NCI-H128 (cell line): Measurements from ENCODE around the gene CDKL5.
A peak's percentile ranks its signal among the peaks of the same experiment; 100 is the strongest.
"Not testable (repeated sequence)": the region's sequence is repeated elsewhere in the genome, so short reads cannot be mapped to it uniquely, and the experiment has no call there.

Experiments
- DNase-seq: peaks from one replicate; lab custom pipeline; 2025; ENCODE audit not compliant: unreplicated experiment; lab: John Stamatoyannopoulos, UW

The CDKL5 gene

DNA sequence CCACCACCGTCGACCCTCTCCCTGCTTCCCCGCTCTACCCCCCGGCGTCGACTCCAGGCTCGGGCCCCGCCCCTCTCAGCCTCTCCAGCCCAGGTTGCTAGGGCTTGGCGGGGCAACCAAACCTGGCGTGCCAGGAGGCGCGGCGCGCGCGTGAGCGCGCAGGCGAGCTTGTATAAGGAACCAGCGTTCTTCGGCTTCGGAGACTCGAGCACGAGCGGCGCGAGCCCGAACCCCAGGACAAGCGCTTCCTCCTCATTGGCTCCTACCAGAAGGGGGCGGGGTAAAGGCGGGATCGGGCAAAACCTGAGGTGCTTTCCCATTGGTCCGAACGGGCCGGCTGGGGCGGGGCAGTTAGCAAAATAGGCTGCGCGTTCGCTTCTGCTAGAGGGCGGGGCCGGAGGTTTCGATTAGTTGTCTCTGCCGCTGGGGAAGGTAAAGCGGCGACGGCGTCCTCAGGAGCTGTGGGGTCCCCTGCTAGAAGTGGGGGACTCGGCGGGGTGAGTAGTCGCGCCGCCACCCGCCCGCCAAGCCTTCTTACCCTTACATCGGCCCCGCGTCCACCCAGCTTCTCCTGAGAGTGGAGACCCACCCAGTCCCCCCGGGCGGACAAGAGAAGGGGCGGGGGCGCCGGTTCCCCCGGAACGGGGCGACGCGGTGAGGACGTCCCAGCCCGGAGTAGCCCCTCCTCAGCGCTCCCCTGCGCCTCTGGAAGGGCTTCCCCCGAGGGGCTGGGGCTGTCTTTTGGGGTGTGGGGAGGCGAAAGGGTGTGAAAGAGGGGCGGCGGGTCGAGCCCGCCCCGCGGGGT lies at the start of gene CDKL5:
Gene CDKL5 (plus strand): TSS at position 410 of the 805 bp plus-strand sequence. CDS start 81,489 bp downstream, outside the sequence.
- DNase-seq = peak; percentile 91

- DNase-seq = no peak
These were observed 47.6 kb upstream of the CDKL5 start for GRCh38 chrX:18377796-18378195.

GRCh38 chrX:18389966-18390365 lies 35.4 kb upstream of the CDKL5 start:
- no peak for DNase-seq

GRCh38 chrX:18390941-18391538 lies 34.4 kb upstream of the CDKL5 start:
- peak; percentile 5 for DNase-seq

DNA sequence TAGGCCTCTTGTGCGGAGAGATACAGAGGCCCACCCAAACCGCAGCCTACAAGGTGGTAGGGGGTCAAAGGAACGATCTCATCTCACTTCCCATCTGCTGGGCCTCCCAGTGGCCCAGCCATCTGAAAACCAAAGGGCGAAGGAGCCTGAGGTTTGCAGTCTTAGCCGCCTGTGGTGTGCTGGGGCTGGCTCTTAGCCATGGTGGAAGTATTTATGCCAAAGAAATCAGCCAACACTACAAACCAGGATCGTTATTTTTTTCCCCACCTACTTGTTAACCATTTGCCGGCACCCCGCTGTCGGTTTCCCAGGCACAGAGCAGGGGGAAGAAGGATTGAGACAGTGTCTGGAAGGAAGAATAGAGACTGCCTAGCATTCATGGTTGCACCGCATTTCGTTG lies 30.9 kb upstream of the CDKL5 start:
- no peak for DNase-seq

- no peak for DNase-seq
These were observed 23.6 kb upstream of the CDKL5 start for GRCh38 chrX:18401848-18402213.

GRCh38 chrX:18406531-18407266 lies 18.7 kb upstream of the CDKL5 start:
- no peak for DNase-seq

DNA sequence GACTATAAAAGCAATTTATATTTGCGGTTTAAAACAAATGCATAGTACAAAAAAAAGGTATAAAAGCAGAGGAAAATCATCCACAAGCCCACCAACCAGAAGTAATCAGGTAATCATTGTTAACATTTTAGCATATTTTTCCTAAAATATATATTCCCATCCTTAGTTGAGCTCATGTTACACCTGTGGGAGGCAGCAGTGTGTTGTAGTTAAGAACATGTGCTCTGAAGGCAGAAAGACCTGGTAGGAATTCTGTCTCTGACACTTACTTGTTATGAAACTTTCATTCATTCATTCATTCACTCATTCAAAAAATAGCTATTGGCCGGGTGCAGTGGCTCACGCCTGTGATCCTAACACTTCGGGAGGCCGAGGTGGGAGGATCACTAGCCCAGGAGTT lies 15.4 kb upstream of the CDKL5 start:
- DNase-seq = no peak

GRCh38 chrX:18415386-18415785 lies 10.0 kb upstream of the CDKL5 start:
- no peak for DNase-seq

GRCh38 chrX:18422325-18422724 lies 3.1 kb upstream of the CDKL5 start:
- DNase-seq = no peak

- no peak for DNase-seq
These were observed 2.5 kb upstream of the CDKL5 start for GRCh38 chrX:18422886-18423285.

DNA sequence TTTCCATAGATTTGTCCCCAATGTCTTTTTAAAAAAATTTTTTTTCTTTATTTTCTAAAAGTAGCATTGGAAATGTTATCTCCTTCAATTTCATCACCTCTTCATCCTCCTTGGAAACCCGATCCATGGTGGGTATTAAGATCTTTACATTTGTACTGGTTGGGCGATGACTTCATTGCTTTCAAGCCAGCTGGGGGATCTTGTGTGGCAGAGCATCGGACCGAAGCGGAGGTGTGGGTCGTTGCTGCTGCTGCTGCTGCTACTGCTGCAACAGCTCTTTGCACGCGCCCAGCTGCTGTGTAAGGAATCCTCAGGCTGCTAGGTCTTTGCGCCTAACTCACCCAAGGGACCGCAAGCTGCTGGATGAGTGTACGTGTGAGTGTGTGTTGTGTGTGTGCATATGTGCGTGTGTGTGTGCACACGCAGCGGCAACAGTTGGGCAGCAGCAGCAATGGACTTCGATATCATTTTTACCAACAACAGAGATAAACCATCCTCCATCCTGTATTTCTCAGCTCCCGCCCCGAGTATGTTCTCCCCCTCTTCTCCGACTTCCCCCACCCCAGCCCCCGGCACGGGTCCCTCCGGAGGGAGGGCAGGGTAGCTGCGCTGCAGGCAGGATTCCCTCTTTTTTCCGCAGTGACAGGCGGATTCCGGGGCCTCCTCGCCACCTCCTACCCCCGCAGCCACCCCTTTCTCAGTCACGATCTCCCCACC lies 768 bp upstream of the CDKL5 start:
- peak; percentile 6 for DNase-seq

DNA sequence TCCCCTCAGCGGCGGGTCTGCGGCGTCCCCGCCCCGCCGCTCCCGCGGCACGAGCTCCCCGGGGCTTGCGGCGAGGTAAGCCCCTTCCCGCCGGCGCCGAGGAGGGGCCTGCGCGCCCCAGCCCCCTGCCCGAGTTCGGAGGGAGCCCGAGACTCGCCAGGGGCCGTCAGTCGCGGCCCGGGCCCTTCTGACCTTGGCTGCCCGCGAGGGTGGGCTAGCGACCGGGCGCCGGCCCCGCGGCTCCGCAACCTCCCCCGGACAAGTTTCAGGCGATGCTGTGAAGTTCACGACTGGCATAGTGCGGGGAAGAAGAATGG lies 554 bp downstream of the CDKL5 start:
- no peak for DNase-seq

DNA sequence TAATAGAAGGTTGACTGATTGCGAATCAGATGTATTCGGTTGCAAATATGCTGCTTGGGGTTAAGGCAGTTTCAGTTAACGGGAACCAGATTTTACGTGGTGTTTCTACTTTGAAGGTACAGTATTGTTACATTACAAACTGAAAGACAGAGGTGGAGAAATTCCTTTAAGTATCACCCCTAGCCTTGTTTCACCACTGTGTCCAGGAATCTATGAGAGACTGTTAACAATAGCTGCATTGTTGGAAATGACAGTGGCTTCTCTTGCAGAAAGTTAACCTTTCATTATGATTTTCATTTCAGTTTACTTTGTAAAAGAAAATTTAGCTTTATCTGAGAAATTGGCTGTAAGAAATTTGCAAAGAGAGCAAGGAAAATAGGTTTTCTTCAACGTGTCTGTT lies 2.6 kb downstream of the CDKL5 start:
- DNase-seq = no peak

- DNase-seq = not testable (repeated sequence)
These were observed 7.9 kb downstream of the CDKL5 start for GRCh38 chrX:18433288-18433687.

- DNase-seq = no peak
These were observed 9.5 kb downstream of the CDKL5 start for GRCh38 chrX:18434896-18435295.

GRCh38 chrX:18436017-18436416 lies 10.6 kb downstream of the CDKL5 start:
- no peak for DNase-seq

DNA sequence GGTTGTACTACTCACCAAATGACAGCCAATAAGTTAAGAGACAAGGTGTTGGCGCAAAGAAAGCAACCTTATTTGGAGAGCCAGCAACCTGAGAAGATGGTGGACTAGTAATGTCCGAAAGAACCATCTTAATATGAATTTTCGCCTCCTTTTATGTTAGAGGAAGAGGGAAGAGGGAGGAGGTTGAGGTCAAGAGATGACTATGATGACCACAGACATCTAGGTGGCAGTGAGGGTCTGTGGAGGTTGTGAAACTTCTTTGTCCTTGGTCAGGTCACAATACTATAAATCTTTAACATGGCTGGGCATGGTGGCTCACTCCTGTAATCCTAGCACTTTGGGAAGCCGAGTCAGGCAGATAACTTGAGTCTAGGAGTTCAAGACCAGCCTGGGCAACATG lies 15.4 kb downstream of the CDKL5 start:
- DNase-seq = no peak

DNA sequence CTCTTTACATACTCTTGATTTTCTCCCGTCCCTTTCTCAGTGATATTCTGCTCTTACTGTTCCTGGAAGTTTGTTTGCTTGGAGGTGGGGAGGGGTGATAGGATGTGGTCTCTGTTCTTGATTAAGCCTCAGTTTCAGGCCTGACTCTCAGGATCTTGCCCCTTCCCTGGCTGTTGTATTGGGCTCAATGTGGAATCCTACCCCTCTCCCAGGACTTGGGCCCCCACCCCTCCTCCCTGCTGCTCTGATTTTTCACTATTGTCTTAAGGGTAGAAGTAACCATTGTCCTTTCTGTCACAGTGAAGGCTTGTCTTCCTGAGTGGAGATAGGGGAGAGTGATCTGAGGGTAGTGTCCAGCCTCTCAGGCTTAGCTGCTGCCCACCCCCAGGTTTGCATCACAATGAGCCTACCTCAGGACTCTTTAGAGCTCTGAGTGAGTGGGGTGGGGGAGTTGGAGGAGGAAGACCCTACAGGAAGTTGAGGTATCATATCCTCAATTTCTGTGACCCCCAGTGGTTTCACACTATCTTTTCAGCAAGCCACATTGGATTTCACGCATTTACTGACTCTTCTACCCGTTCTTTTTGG lies 16.5 kb downstream of the CDKL5 start:
- no peak for DNase-seq

GRCh38 chrX:18448416-18448815 lies 23.0 kb downstream of the CDKL5 start:
- no peak for DNase-seq

DNA sequence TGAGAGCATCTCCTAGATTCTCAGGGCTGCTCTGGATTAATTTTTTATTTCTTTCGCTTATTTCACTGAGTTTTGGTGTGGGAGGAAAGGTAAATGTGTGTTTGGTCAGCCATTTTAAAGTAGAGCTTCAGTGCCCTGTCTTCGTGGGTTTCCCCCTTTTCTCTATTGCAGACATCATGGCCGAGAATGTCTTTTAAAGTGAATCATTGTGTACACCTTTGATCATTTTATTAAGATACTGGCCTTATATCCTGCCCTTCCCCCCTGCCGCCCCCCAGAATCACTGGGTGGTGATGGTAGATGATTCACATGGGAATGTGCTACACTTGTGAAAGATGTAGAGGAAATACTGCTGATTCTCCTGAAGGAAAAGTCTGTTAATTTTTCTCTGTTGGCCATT lies 23.8 kb downstream of the CDKL5 start:
- no peak for DNase-seq
